Esophagus (tissue), 2 donors: ENCODE data around the gene PTPRC. TPM values are rescaled to one million over a fixed set of nuclear protein-coding genes. Genes with fewer than 3 reads are reported as not detected.

Experiments used
- H3K27ac ChIP-seq, 2 donors: one replicate each; pipeline ENCODE4 v1.5.1; 2013; ENCODE audit warnings: low read depth in 2 of 2, mild to moderate bottlenecking in 2 of 2, inconsistent platforms in 1 of 2, low read length in 1 of 2, moderate library complexity in 1 of 2
- H3K27me3 ChIP-seq, 2 donors: one replicate each; pipeline ENCODE4 v1.6.1; 2013; ENCODE audit warnings: low read length in 2 of 2, control low read depth in 1 of 2, mild to moderate bottlenecking in 1 of 2; ENCODE audit not compliant: insufficient read depth in 2 of 2, control insufficient read depth in 1 of 2
- H3K36me3 ChIP-seq, 2 donors: one replicate each; pipeline ENCODE4 v1.6.1; 2013; ENCODE audit warnings: low read length in 1 of 2; ENCODE audit not compliant: control insufficient read depth in 2 of 2, insufficient read depth in 2 of 2
- H3K4me1 ChIP-seq, 2 donors: one replicate each; pipeline ENCODE4 v1.6.1; 2013; ENCODE audit warnings: low read length in 1 of 2; ENCODE audit not compliant: control insufficient read depth in 2 of 2, insufficient read depth in 2 of 2
- H3K4me3 ChIP-seq, 2 donors: one replicate each; pipeline ENCODE4 v1.5.1; 2013; ENCODE audit warnings: low read length in 2 of 2, mild to moderate bottlenecking in 2 of 2, low read depth in 1 of 2, moderate library complexity in 1 of 2
- H3K9me3 ChIP-seq, 2 donors: one replicate each; pipeline ENCODE4 v1.6.1; 2013; ENCODE audit warnings: mild to moderate bottlenecking in 2 of 2, low read depth in 1 of 2, low read length in 1 of 2, moderate library complexity in 1 of 2; ENCODE audit not compliant: control insufficient read depth in 2 of 2, insufficient read depth in 1 of 2
- WGBS, 2 donors: extraction: QIAGEN DNeasy Blood & Tissue Kit; methylation state at CpG; one replicate each; pipeline ENCODE4 v1.1.7; 2013; 5-methylcytosine and 5-hydroxymethylcytosine counted together
- polyA plus RNA-seq, 2 donors: library from polyadenylated mRNA; stranded (reverse); fragments of 200-250 nt; gene quantifications; one replicate each; pipeline ENCODE4 v1.2.3, GENCODE V29; 2013
- donor health status: healthy with polysubstance abuse.
- donor health status: Bipolar disorder and iron deficiency.

PTPRC gene
- polyA plus RNA-seq, 2 donors, result 1.2 to 3.0 TPM

GRCh38 chr1:198651650-198652400 lies 13.0 kb downstream of the PTPRC start:
- no peaks in the 10 kb centered on the region for H3K36me3 ChIP-seq
- H3K4me1 ChIP-seq, result no peaks in the 10 kb centered on the region
- WGBS, 2 donors, result 53 to 55% methylated on average over 7 of the region's 7 CpGs
- no peak overlapping the region for H3K27ac ChIP-seq
- H3K4me3 ChIP-seq, result no peak overlapping the region
- no peaks in the 10 kb centered on the region for H3K9me3 ChIP-seq
- H3K27me3 ChIP-seq, result no peaks in the 10 kb centered on the region

GRCh38 chr1:198653808-198654413 lies 15.1 kb downstream of the PTPRC start:
- Histone ChIP-seq H3K27me3 (no peaks in the 10 kb centered on the region), H3K9me3 (no peaks in the 10 kb centered on the region), H3K4me3 (no peak overlapping the region), H3K36me3 (no peaks in the 10 kb centered on the region), H3K4me1 (no peaks in the 10 kb centered on the region), H3K27ac (no peak overlapping the region)
- WGBS, 2 donors, result 55 to 72% methylated on average over 3 of the region's 3 CpGs

GRCh38 chr1:198655459-198656121 lies 16.8 kb downstream of the PTPRC start:
- Histone ChIP-seq H3K4me1 (no peaks in the 10 kb centered on the region), H3K27ac (peak overlapping the region in 1 of 2 donors; percentile 22), H3K27me3 (no peaks in the 10 kb centered on the region), H3K4me3 (no peak overlapping the region), H3K9me3 (no peaks in the 10 kb centered on the region), H3K36me3 (no peaks in the 10 kb centered on the region)
- WGBS, 2 donors, result 49 to 68% methylated on average over 1 of the region's 1 CpG

DNA sequence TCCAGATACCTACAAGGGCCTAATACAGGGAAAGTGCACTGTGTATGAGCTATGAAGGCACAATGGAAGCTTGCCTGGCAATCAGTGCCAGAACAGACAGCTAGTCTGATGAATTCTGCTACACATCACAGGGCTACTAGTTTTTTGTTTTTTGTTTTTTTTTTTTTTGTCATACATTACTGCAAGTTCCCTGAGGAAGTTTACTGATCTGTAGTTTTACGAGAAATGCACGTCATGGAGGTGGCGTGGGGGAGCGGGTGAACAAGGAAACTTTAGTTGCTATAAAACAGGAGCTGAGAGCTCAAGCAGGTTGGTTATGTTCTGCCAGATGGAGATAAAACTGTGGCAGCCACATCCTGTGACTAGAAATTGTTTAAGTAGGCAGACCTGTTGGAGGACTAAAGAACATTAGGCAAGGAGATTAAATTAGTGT lies 17.7 kb downstream of the PTPRC start:
- no peaks in the 10 kb centered on the region for H3K27me3 ChIP-seq
- H3K36me3 ChIP-seq, result no peaks in the 10 kb centered on the region
- no peaks in the 10 kb centered on the region for H3K4me1 ChIP-seq
- H3K27ac ChIP-seq, result peak overlapping the region; percentile 42 to 47
- no peak overlapping the region for H3K4me3 ChIP-seq
- H3K9me3 ChIP-seq, result no peaks in the 10 kb centered on the region
- 74 to 81% methylated on average over 4 of the region's 4 CpGs for WGBS, 2 donors

DNA sequence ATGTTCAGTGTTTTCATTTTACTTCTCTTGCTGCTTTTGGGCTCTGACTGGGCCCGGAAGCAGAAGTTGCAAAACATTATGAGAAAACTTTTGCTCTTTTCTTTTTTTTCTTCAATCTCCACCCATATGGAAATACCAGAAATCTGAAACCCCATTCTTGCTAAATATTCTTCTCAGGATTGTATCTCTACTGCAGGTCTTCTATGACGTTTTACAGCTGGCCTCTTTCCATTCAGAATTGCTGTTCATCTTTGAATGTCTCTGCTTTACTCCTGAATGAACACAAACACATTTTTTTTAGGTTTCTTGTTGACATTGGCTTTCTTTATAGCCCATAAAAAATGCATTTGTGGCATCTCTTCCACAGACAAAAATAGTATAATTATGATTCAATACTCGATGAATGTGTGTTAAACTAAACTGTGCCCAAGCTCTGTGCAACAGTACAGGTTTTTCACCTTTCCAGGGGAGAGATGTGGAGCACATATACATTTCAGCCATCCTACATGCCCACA lies 18.8 kb downstream of the PTPRC start:
- 13 to 27% methylated on average over 3 of the region's 3 CpGs for WGBS, 2 donors
- no peaks in the 10 kb centered on the region for H3K4me1 ChIP-seq
- H3K9me3 ChIP-seq, result no peaks in the 10 kb centered on the region
- H3K4me3 ChIP-seq, result no peak overlapping the region
- H3K36me3 ChIP-seq, result no peaks in the 10 kb centered on the region
- H3K27ac ChIP-seq, result no peak overlapping the region
- H3K27me3 ChIP-seq, result no peaks in the 10 kb centered on the region

DNA sequence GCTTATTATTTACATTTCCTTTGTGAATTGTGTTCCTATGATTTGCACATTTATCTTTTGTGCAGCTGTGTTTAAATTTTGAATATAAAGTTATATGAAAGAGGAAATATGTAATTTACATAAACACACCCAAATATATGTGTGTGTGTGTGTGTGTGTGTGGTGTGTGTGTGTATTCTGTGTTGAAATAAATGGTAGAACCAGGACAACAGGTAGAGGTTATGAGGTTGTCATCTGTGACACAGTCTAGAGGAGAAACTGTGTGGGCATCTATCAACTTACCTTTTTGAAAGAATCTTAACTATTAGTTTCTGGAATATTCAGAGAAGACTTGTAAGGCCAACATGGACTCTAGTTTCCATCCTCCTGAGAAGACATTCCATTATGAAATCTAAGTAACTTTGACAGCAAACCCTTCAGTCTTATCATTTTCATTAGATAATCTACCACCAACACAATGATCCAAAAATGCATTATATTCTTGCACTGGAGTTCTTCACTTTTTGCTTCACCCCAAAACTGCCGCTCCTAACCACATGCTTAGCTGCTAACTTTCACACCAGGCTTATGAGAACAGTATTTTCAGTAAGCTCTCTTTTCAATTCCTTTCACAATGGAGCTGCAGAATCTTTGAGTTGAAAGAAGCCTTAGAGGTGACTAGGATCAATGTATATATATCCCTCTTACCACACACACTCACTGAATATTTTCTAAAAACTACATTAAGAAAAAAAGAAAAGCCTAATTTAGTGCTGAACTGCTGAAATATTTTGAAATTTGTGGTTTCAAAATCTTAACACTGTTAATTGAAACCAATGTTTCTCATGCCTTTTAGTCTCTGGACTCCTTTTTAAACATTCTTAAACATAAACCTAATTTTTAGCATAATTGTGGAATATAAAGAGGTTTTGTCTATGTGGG lies 21.8 kb downstream of the PTPRC start:
- Histone ChIP-seq H3K4me3 (no peak overlapping the region), H3K9me3 (no peaks in the 10 kb centered on the region), H3K27me3 (no peaks in the 10 kb centered on the region), H3K27ac (no peak overlapping the region), H3K36me3 (no peaks in the 10 kb centered on the region), H3K4me1 (no peaks in the 10 kb centered on the region)
- 63 to 86% methylated on average over 1 of the region's 1 CpG for WGBS, 2 donors

GRCh38 chr1:198662821-198663220 lies 24.0 kb downstream of the PTPRC start:
- no peak overlapping the region for H3K27ac ChIP-seq

DNA sequence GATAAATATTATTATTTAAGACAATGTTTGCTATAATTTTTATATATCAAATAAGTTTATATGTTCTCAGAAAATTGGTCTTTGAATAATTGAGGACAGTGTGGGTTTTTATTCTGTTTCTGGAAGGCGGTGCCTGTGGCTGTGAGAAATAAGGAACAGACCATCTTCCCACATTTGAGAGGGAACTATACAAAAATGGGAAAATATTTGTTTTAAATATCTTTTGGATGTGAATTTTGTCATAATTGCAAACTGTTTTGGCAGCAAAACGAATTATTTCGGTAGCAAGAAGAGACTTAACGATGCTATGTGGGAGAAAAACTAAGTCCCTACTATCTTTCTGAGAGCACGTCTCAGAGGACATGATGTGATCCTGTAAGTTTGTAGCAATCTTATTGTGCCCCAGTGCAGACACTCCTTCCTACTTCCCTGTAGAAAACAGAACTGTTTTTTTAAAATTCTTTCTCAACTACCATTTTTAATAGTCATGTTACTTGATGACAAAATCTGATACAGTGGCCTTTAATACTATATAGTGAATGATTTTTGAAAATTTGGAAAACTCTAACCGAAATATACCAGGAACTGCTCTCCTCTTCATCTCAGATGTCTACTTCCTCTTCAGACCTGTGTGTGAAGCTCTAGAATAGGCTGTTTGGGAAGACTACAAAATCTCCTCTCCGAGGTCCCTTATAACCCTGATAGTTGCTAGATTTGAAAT lies 25.4 kb downstream of the PTPRC start:
- H3K4me1 ChIP-seq, result no peaks in the 10 kb centered on the region
- H3K9me3 ChIP-seq, result no peaks in the 10 kb centered on the region
- no peaks in the 10 kb centered on the region for H3K36me3 ChIP-seq
- no peak overlapping the region for H3K27ac ChIP-seq
- H3K4me3 ChIP-seq, result no peak overlapping the region
- H3K27me3 ChIP-seq, result no peaks in the 10 kb centered on the region
- WGBS, 2 donors, result 67 to 73% methylated on average over 7 of the region's 7 CpGs

More at GRCh38 chr1:198662821-198663220, 24.0 kb downstream of the PTPRC start:
- 74 to 78% methylated on average over 5 of the region's 5 CpGs for WGBS, 2 donors
- Histone ChIP-seq H3K4me3 (no peak overlapping the region), H3K27me3 (no peaks in the 10 kb centered on the region), H3K36me3 (no peaks in the 10 kb centered on the region), H3K9me3 (no peaks in the 10 kb centered on the region), H3K4me1 (no peaks in the 10 kb centered on the region)
